ENCODE data around the gene TMEM45A.

DNA sequence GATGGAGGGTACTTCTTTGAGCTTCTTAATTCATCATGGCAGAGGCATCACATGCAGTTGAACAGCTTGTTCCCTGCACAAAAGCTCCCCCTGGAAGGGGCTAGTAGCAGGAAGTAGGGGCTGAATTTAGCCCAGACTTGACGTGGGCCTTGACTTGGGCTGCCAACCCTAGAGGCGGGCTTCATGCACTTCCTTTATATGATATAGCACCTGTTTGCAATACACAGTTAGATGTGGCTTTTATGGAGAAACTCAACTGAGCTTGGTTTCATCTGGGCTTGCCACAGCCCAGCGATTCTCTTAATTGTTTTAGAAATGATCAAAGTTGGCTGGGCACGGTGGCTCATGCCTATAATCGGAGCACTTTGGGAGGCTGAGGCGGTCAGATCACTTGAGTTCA, 83.3 kb downstream of the TMEM45A start:
- TF ChIP-seq, protein P1, sequence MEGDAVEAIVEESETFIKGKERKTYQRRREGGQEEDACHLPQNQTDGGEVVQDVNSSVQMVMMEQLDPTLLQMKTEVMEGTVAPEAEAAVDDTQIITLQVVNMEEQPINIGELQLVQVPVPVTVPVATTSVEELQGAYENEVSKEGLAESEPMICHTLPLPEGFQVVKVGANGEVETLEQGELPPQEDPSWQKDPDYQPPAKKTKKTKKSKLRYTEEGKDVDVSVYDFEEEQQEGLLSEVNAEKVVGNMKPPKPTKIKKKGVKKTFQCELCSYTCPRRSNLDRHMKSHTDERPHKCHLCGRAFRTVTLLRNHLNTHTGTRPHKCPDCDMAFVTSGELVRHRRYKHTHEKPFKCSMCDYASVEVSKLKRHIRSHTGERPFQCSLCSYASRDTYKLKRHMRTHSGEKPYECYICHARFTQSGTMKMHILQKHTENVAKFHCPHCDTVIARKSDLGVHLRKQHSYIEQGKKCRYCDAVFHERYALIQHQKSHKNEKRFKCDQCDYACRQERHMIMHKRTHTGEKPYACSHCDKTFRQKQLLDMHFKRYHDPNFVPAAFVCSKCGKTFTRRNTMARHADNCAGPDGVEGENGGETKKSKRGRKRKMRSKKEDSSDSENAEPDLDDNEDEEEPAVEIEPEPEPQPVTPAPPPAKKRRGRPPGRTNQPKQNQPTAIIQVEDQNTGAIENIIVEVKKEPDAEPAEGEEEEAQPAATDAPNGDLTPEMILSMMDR (IDR thresholded peaks at IDR 0.05), result no peak
- TF ChIP-seq POLR2A (IDR thresholded peaks at IDR 0.05), result no peak
